DND-41 (cell line): ENCODE results near the gene ANKLE1.

Experiments
- CTCF ChIP-seq: IDR thresholded peaks from 2 replicates; pipeline ENCODE4 v1.5.1; 2012; ENCODE audit warnings: borderline replicate concordance, low read length, moderate library complexity, mild to moderate bottlenecking; ENCODE audit not compliant: poor library complexity, severe bottlenecking; ENCODE audit errors: extremely low read depth
- EZH2 ChIP-seq: IDR thresholded peaks from 3 replicates; pipeline ENCODE4 v1.6.1; 2012; ENCODE audit warnings: borderline replicate concordance, low read depth, mild to moderate bottlenecking, moderate library complexity, low read length, inconsistent platforms; ENCODE audit not compliant: severe bottlenecking

GRCh38 chr19:17296273-17296672 is 14.6 kb downstream of the ANKLE1 start:
- TF ChIP-seq CTCF (no peak), EZH2 (no peak)
